Activated T-helper 1 cell treated with anti-CD3 and anti-CD28 coated beads, Interleukin-12 subunit alpha, Interleukin-12 subunit beta, Interleukin-2, Interleukin-4 antibody, amounts not matched to agents 30 ng/mL and 10 ng/mL and 1 ng/mL, durations not matched to agents 14 hours and 24 hours and 36 hours (primary cell): Measurements from ENCODE around the gene FKBP1B. TPM values are rescaled to one million over a fixed set of nuclear protein-coding genes. Genes with fewer than 3 reads are reported as not detected.
"Not testable (repeated sequence)": the region's sequence is repeated elsewhere in the genome, so short reads cannot be mapped to it uniquely, and the experiment has no call there.

Experiments
- DNase-seq: peaks from one replicate; pipeline ENCODE4 v3.0.0; 2021; ENCODE audit warnings: low spot score
- H3K27ac Mint-ChIP-seq: one replicate; pipeline ENCODE4 v1.8.0; 2021; ENCODE audit warnings: mild to moderate bottlenecking, mixed read lengths
- H3K27me3 Mint-ChIP-seq: one replicate; pipeline ENCODE4 v1.8.0; 2022; ENCODE audit warnings: mild to moderate bottlenecking, moderate library complexity, mixed read lengths; ENCODE audit not compliant: insufficient read depth
- H3K36me3 Mint-ChIP-seq: one replicate; pipeline ENCODE4 v1.8.0; 2021; ENCODE audit warnings: low read depth, mixed read lengths
- H3K4me1 Mint-ChIP-seq: one replicate; pipeline ENCODE4 v1.8.0; 2021; ENCODE audit warnings: low read depth, mixed read lengths
- H3K4me3 Mint-ChIP-seq: one replicate; pipeline ENCODE4 v1.8.0; 2021; ENCODE audit warnings: mild to moderate bottlenecking, moderate library complexity, mixed read lengths
- H3K9me3 Mint-ChIP-seq: one replicate; pipeline ENCODE4 v1.8.0; 2021; ENCODE audit warnings: mixed read lengths
- intact Hi-C: fragments of 100-400 bp; cut with micrococcal nuclease; formaldehyde crosslinking; loops from one replicate; pipeline ENCODE4 v1.15.1; 2024
- total RNA-seq: library from RNA; stranded (reverse); gene quantifications from 2 replicates; pipeline ENCODE4 v1.2.3, GENCODE V29; 2022

The FKBP1B gene
- 0.47 and 0.71 TPM in 2 replicates for total RNA-seq

GRCh38 chr2:24049485-24050021 is at the start of gene FKBP1B:
Gene FKBP1B, plus strand, starts transcription at chr2:24049741. Its CDS starts 109 bp downstream, at chr2:24049850.
- Mint-ChIP-seq H3K27me3 (peaks cover 4% of the 10 kb centered on the region), H3K36me3 (peaks cover 2% of the 10 kb centered on the region), H3K4me3 (peak within 1 kb of the TSS; percentile 81), H3K4me1 (peaks cover 24% of the 10 kb centered on the region), H3K9me3 (no peaks in the 10 kb centered on the region), H3K27ac (no peak within 1 kb of the TSS)
- peak; percentile 47 for DNase-seq
- intact Hi-C loops, result no loop called here

- intact Hi-C loops, result no loop called here
- Mint-ChIP-seq H3K36me3 (no peaks in the 10 kb centered on the region), H3K4me3 (no peak overlapping the region), H3K27ac (no peak overlapping the region), H3K9me3 (no peaks in the 10 kb centered on the region), H3K4me1 (peaks cover 5% of the 10 kb centered on the region), H3K27me3 (peaks cover 42% of the 10 kb centered on the region)
- no peak for DNase-seq
Measured at GRCh38 chr2:24007693-24008092, 41.8 kb upstream of the FKBP1B start.

GRCh38 chr2:24008672-24009366 is 40.7 kb upstream of the FKBP1B start:
- peaks cover 46% of the 10 kb centered on the region for H3K27me3 Mint-ChIP-seq
- no peak overlapping the region for H3K4me3 Mint-ChIP-seq
- H3K27ac Mint-ChIP-seq, result no peak overlapping the region
- DNase-seq, result no peak
- H3K36me3 Mint-ChIP-seq, result no peaks in the 10 kb centered on the region
- peaks cover 5% of the 10 kb centered on the region for H3K4me1 Mint-ChIP-seq
- no peaks in the 10 kb centered on the region for H3K9me3 Mint-ChIP-seq
- intact Hi-C loops, result no loop called here

- no peaks in the 10 kb centered on the region for H3K9me3 Mint-ChIP-seq
- DNase-seq, result no peak
- peaks cover 5% of the 10 kb centered on the region for H3K4me1 Mint-ChIP-seq
Measured at GRCh38 chr2:24009367-24009679, 40.2 kb upstream of the FKBP1B start.

GRCh38 chr2:24009680-24010476 is 39.7 kb upstream of the FKBP1B start, which contains the start of gene MFSD2B:
Gene MFSD2B, plus strand, starts transcription at chr2:24010085. Its CDS starts 12 bp downstream, at chr2:24010097.
- peaks cover 5% of the 10 kb centered on the region for H3K4me1 Mint-ChIP-seq

More at GRCh38 chr2:24009367-24009679, 40.2 kb upstream of the FKBP1B start:
- no peak overlapping the region for H3K4me3 Mint-ChIP-seq
- H3K27ac Mint-ChIP-seq, result no peak overlapping the region
- peaks cover 46% of the 10 kb centered on the region for H3K27me3 Mint-ChIP-seq
- H3K36me3 Mint-ChIP-seq, result no peaks in the 10 kb centered on the region
- intact Hi-C loops, result no loop called here

GRCh38 chr2:24010477-24011249 is 38.9 kb upstream of the FKBP1B start:
- H3K4me1 Mint-ChIP-seq, result peaks cover 5% of the 10 kb centered on the region
- H3K27me3 Mint-ChIP-seq, result peaks cover 46% of the 10 kb centered on the region
- intact Hi-C loops, result no loop called here
- H3K36me3 Mint-ChIP-seq, result no peaks in the 10 kb centered on the region
- H3K4me3 Mint-ChIP-seq, result no peak overlapping the region
- H3K9me3 Mint-ChIP-seq, result no peaks in the 10 kb centered on the region
- DNase-seq, result no peak
- H3K27ac Mint-ChIP-seq, result no peak overlapping the region

More at GRCh38 chr2:24009680-24010476, 39.7 kb upstream of the FKBP1B start, which contains the start of gene MFSD2B:
- peaks cover 46% of the 10 kb centered on the region for H3K27me3 Mint-ChIP-seq
- no peak within 1 kb of the TSS for H3K27ac Mint-ChIP-seq
- no peak for DNase-seq
- H3K36me3 Mint-ChIP-seq, result no peaks in the 10 kb centered on the region
- H3K4me3 Mint-ChIP-seq, result no peak within 1 kb of the TSS
- intact Hi-C loops, result no loop called here
- H3K9me3 Mint-ChIP-seq, result no peaks in the 10 kb centered on the region

GRCh38 chr2:24011250-24012104 is 38.1 kb upstream of the FKBP1B start:
- Mint-ChIP-seq H3K27ac (no peak overlapping the region), H3K27me3 (peaks cover 46% of the 10 kb centered on the region), H3K9me3 (no peaks in the 10 kb centered on the region), H3K4me3 (no peak overlapping the region), H3K36me3 (no peaks in the 10 kb centered on the region), H3K4me1 (peaks cover 5% of the 10 kb centered on the region)
- intact Hi-C loops, result no loop called here
- no peak for DNase-seq

GRCh38 chr2:24012521-24013188 is 36.9 kb upstream of the FKBP1B start:
- Mint-ChIP-seq H3K4me1 (peaks cover 5% of the 10 kb centered on the region), H3K4me3 (no peak overlapping the region), H3K9me3 (no peaks in the 10 kb centered on the region), H3K27ac (no peak overlapping the region), H3K36me3 (no peaks in the 10 kb centered on the region), H3K27me3 (peaks cover 39% of the 10 kb centered on the region)
- intact Hi-C loops, result no loop called here
- DNase-seq, result no peak

- H3K36me3 Mint-ChIP-seq, DNase-seq: not testable (repeated sequence)
Measured at GRCh38 chr2:24014902-24015301, 34.6 kb upstream of the FKBP1B start.

GRCh38 chr2:24015562-24016375 is 33.8 kb upstream of the FKBP1B start:
- Mint-ChIP-seq H3K27me3 (peaks cover 21% of the 10 kb centered on the region), H3K4me1 (peaks cover 5% of the 10 kb centered on the region), H3K27ac (no peak overlapping the region), H3K9me3 (no peaks in the 10 kb centered on the region), H3K36me3 (no peaks in the 10 kb centered on the region), H3K4me3 (no peak overlapping the region)
- intact Hi-C loops, result no loop called here
- no peak for DNase-seq

More at GRCh38 chr2:24014902-24015301, 34.6 kb upstream of the FKBP1B start:
- H3K4me1 Mint-ChIP-seq, intact Hi-C loops, H3K9me3 Mint-ChIP-seq, H3K27ac Mint-ChIP-seq, H3K4me3 Mint-ChIP-seq: not testable (repeated sequence)
- H3K27me3 Mint-ChIP-seq, result peaks cover 23% of the 10 kb centered on the region

GRCh38 chr2:24016376-24016761 is 33.2 kb upstream of the FKBP1B start:
- Mint-ChIP-seq H3K36me3 (no peaks in the 10 kb centered on the region), H3K27ac (no peak overlapping the region), H3K4me3 (no peak overlapping the region), H3K9me3 (no peaks in the 10 kb centered on the region), H3K4me1 (peaks cover 3% of the 10 kb centered on the region), H3K27me3 (peaks cover 15% of the 10 kb centered on the region)
- intact Hi-C loops, result no loop called here
- DNase-seq, result no peak
